Measurements from ENCODE around the gene AUP1. TPM values are rescaled to one million over a fixed set of nuclear protein-coding genes. Genes with fewer than 3 reads are reported as not detected.
A peak's percentile ranks its signal among the peaks of the same experiment; 100 is the strongest.

AUP1 gene
- total RNA-seq, 4 donors from 2014 or later = 164 to 264 (median 189) TPM

GRCh38 chr2:74550231-74550630 lies 20.7 kb upstream of the AUP1 start:
- TF ChIP-seq POLR2A (IDR thresholded peaks at IDR 0.05) = no peak
- Histone ChIP-seq H3K27me3 (no peaks in the 10 kb centered on the region), H3K4me1 (peaks cover 8 to 29% (median 15%) of the 10 kb centered on the region in 4 donors), H3K36me3 (no peaks in the 10 kb centered on the region), H3K9me3 (no peaks in the 10 kb centered on the region), H3K4me3 (no peak overlapping the region), H3K27ac (no peak overlapping the region)
- intact Hi-C loops (cut with DNase I; ENCODE audit: low total_unique reads) (no loop called here), in situ Hi-C loops (cut with MboI; ENCODE audit: low pct_ligation_motif_present in 1 of 4, low pct_unique_long_range_greater_than_20kb in 1 of 4, low sequenced_read_pairs in 3 of 4) (no loop called here)
- DNase-seq = no peak
- 89 to 100% methylated on average over 5 to 7 of the region's 7 CpGs for whole genome bisulfite sequencing, 2 donors (ENCODE audit: low coverage in 1 of 2)

GRCh38 chr2:74548900-74549826 lies 19.7 kb upstream of the AUP1 start:
- DNase-seq = peak; percentile 75
- no peaks in the 10 kb centered on the region for H3K27me3 ChIP-seq
- intact Hi-C loops (cut with DNase I; ENCODE audit: low total_unique reads) = no loop called here
- in situ Hi-C loops (cut with MboI; ENCODE audit: low pct_ligation_motif_present in 1 of 4, low pct_unique_long_range_greater_than_20kb in 1 of 4, low sequenced_read_pairs in 3 of 4) = no loop called here
- peaks cover 8 to 28% (median 14%) of the 10 kb centered on the region in 4 donors for H3K4me1 ChIP-seq
- WGBS, 2 donors (ENCODE audit: low coverage in 1 of 2) = 8 to 20% methylated on average over 1 to 41 of the region's 85 CpGs
- H3K36me3 ChIP-seq = no peaks in the 10 kb centered on the region
- no peak for TF ChIP-seq POLR2A (IDR thresholded peaks at IDR 0.05)
- TF ChIP-seq EP300 (IDR thresholded peaks at IDR 0.05; ENCODE audit: low read depth) = no peak
- no peak for TF ChIP-seq CTCF (IDR thresholded peaks at IDR 0.05)
- TF ChIP-seq POLR2AphosphoS5 (IDR thresholded peaks at IDR 0.05) = no peak
- no peaks in the 10 kb centered on the region for H3K9me3 ChIP-seq
- peak overlapping the region; percentile 62 to 74 (median 72) for H3K27ac ChIP-seq
- peak overlapping the region; percentile 18 to 63 (median 46) for H3K4me3 ChIP-seq

- H3K36me3 ChIP-seq = no peaks in the 10 kb centered on the region
- no peak for DNase-seq
- in situ Hi-C loops (cut with MboI; ENCODE audit: low pct_ligation_motif_present in 1 of 4, low pct_unique_long_range_greater_than_20kb in 1 of 4, low sequenced_read_pairs in 3 of 4) (no loop called here), intact Hi-C loops (cut with DNase I; ENCODE audit: low total_unique reads) (no loop called here)
- peaks cover 8 to 20% (median 14%) of the 10 kb centered on the region in 4 donors for H3K4me1 ChIP-seq
- no peaks in the 10 kb centered on the region for H3K9me3 ChIP-seq
- H3K4me3 ChIP-seq = peak overlapping the region; percentile 18 to 63 (median 46)
- no peak for TF ChIP-seq POLR2A (IDR thresholded peaks at IDR 0.05)
- no peak for TF ChIP-seq POLR2AphosphoS5 (IDR thresholded peaks at IDR 0.05)
- TF ChIP-seq CTCF (IDR thresholded peaks at IDR 0.05) = no peak
- TF ChIP-seq EP300 (IDR thresholded peaks at IDR 0.05; ENCODE audit: low read depth) = no peak
- H3K27ac ChIP-seq = peak overlapping the region; percentile 62 to 74 (median 72)
- WGBS, 2 donors (ENCODE audit: low coverage in 1 of 2) = 13 to 30% methylated on average over 3 to 17 of the region's 26 CpGs
- H3K27me3 ChIP-seq = no peaks in the 10 kb centered on the region
Observed at GRCh38 chr2:74548285-74548899, 18.9 kb upstream of the AUP1 start.

GRCh38 chr2:74546004-74546403 lies 16.5 kb upstream of the AUP1 start:
- in situ Hi-C loops (cut with MboI; ENCODE audit: low pct_ligation_motif_present in 1 of 4, low pct_unique_long_range_greater_than_20kb in 1 of 4, low sequenced_read_pairs in 3 of 4) = no loop called here
- H3K27ac ChIP-seq = no peak overlapping the region
- intact Hi-C loops (cut with DNase I; ENCODE audit: low total_unique reads) = no loop called here
- H3K4me1 ChIP-seq = peaks cover 8 to 20% (median 13%) of the 10 kb centered on the region in 4 donors
- WGBS, 2 donors (ENCODE audit: low coverage in 1 of 2) = 80 to 86% methylated on average over 3 of the region's 3 CpGs
- no peak overlapping the region for H3K4me3 ChIP-seq
- H3K36me3 ChIP-seq = no peaks in the 10 kb centered on the region
- H3K27me3 ChIP-seq = no peaks in the 10 kb centered on the region
- DNase-seq = no peak
- H3K9me3 ChIP-seq = no peaks in the 10 kb centered on the region
- TF ChIP-seq POLR2A (IDR thresholded peaks at IDR 0.05) = no peak
- no peak for TF ChIP-seq CTCF (IDR thresholded peaks at IDR 0.05)
- TF ChIP-seq EP300 (IDR thresholded peaks at IDR 0.05; ENCODE audit: low read depth) = no peak
- TF ChIP-seq POLR2AphosphoS5 (IDR thresholded peaks at IDR 0.05) = no peak

All from transverse colon (tissue), 4 donors.